Activated naive CD4-positive, alpha-beta T cell treated with anti-CD3 and anti-CD28 coated beads, Interleukin-2, amount 10 ng/mL, durations not matched to agents 7 days and 5 days (primary cell): ENCODE data around the gene HMGN4.
"Not testable (repeated sequence)": the region's sequence is repeated elsewhere in the genome, so short reads cannot be mapped to it uniquely, and the experiment has no call there.

Experiments used
- CTCF ChIA-PET: fragments of 350-600 bp; sonication (Branson Sonifier 250); formaldehyde crosslinking; loops from one replicate; lab custom pipeline; 2021; ENCODE audit warnings: antibody characterized with exemption; lab: Charles Lee
- DNase-seq: peaks from one replicate; pipeline ENCODE4 v3.0.0-alpha.2; 2020
- H3K27ac Mint-ChIP-seq: one replicate; pipeline ENCODE4 v1.8.0; 2021; ENCODE audit warnings: mild to moderate bottlenecking, moderate library complexity, mixed read lengths
- H3K27me3 Mint-ChIP-seq: one replicate; pipeline ENCODE4 v1.8.0; 2021; ENCODE audit warnings: mild to moderate bottlenecking, mixed read lengths
- H3K36me3 Mint-ChIP-seq: one replicate; pipeline ENCODE4 v1.8.0; 2021; ENCODE audit warnings: mixed read lengths
- H3K4me1 Mint-ChIP-seq: one replicate; pipeline ENCODE4 v1.8.0; 2021; ENCODE audit warnings: mixed read lengths
- H3K4me3 Mint-ChIP-seq: one replicate; pipeline ENCODE4 v1.8.0; 2021; ENCODE audit warnings: mild to moderate bottlenecking, moderate library complexity, mixed read lengths
- H3K9me3 Mint-ChIP-seq: one replicate; pipeline ENCODE4 v1.8.0; 2021; ENCODE audit warnings: mixed read lengths

Gene HMGN4

DNA sequence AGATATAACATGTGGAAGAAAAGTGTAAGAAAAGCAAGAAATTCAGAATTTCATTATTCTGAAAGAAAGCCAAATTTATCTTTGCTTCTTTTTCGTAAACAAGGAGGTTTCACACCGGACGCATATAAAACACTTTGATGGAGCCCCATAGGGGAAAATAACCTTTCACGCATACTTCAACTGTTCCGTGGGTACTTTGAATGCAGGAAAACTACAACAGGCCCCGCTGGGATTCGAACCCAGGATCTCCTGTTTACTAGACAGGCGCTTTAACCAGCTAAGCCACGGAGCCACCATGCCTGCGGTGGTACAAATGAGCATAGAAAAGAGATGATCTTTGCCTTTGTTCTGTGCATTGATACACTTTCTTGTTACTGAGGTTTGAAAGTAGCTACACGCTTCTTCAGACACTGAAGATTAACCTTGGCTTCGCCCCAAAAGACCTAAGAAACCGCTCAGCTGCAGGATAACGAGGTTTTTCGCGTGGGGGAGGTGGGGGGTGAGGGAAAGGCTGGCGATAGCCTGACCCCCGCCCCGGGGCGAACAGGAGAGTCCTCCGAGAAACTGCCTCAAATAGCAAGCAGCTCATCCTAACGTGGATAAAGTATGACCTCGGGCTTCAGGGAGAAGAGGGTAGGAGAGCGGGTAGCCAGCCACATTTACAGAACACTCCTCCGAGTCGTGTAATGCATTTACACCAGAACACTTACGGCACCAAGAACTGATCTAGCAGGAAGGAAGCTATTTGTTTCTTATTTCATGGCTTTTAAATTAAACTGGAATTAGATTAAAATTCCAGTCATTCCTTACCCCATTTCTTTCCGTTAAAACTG is 5.3 kb upstream of the HMGN4 start:
- peaks cover 45% of the 10 kb centered on the region for H3K4me1 Mint-ChIP-seq
- DNase-seq = peak; percentile 93
- H3K27me3 Mint-ChIP-seq = peaks cover 4% of the 10 kb centered on the region
- no peaks in the 10 kb centered on the region for H3K36me3 Mint-ChIP-seq
- CTCF ChIA-PET = interaction anchor here (0.7 to 1.2 kb wide), 2 partner anchors 39 to 194 kb away, joined by 3 read pairs; no protein-coding TSS in a partner anchor
- H3K9me3 Mint-ChIP-seq = no peaks in the 10 kb centered on the region
- peak overlapping the region; percentile 94 for H3K27ac Mint-ChIP-seq
- H3K4me3 Mint-ChIP-seq = peak overlapping the region; percentile 95

DNA sequence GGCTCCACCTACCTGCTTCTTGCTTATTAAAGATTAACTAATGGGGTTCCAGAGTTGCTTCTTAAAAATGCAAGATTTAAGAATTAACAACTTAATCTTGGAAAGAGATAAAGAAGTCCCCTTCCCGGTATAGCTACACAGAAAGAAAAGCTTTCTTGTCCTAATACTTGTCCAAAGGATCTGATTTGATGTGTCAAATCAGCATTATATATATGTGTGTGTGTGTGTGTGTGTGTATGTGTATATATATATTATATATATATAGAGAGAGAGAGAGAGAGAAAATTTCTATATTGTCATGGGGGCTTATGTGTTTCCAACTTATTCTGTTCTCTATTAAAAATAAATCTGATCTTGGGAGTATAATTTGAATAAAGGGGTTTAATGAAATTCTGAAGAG is 4.6 kb upstream of the HMGN4 start:
- peak overlapping the region; percentile 94 for H3K27ac Mint-ChIP-seq
- H3K27me3 Mint-ChIP-seq = peaks cover 4% of the 10 kb centered on the region
- CTCF ChIA-PET = interaction anchor here (1.2 kb wide), 1 partner anchor 195 kb away, joined by 3 read pairs; no protein-coding TSS in a partner anchor
- H3K36me3 Mint-ChIP-seq = no peaks in the 10 kb centered on the region
- peak overlapping the region; percentile 95 for H3K4me3 Mint-ChIP-seq
- DNase-seq = no peak
- H3K4me1 Mint-ChIP-seq = peaks cover 45% of the 10 kb centered on the region
- H3K9me3 Mint-ChIP-seq = no peaks in the 10 kb centered on the region

DNA sequence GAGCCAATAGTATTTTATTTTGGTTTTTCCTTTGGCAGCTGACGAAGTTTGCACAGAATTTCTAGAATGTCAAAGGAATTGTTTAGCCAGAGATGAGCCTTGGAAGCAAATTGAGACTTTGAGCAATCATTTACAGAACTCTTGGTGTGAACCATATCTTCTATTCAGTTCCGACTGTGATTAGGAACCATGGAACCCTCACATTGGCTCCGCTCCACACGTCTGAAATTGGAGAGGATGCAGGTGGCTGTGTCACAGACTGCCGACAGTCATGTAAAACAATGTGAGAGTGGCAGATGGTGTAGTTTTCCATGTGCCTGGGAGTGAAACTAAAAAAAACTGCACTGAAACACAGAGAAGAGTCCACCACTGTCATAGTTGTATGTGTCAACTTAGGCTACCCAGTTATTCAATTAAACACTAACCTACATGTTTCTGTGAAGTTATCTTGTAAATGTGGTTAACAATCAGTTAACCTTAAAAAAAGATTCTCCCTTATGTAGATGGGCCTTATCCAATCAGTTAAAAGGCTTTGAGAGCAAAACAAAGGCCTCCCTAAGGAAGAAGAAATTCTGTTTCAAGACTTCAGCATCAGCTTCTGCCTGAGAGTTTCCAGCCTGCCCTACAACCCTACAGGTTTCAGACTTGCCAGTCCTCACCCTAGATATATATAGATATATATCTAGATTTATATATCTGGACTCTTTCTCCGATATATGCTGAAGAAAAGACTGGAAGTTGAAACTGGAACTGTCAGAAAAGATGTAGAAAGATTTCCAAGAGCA is 3.3 kb upstream of the HMGN4 start:
- CTCF ChIA-PET = no interaction called here
- Mint-ChIP-seq H3K9me3 (no peaks in the 10 kb centered on the region), H3K27me3 (peaks cover 4% of the 10 kb centered on the region), H3K4me1 (peaks cover 56% of the 10 kb centered on the region), H3K4me3 (peak overlapping the region; percentile 21), H3K36me3 (peaks cover 5% of the 10 kb centered on the region), H3K27ac (peak overlapping the region; percentile 60)
- no peak for DNase-seq

DNA sequence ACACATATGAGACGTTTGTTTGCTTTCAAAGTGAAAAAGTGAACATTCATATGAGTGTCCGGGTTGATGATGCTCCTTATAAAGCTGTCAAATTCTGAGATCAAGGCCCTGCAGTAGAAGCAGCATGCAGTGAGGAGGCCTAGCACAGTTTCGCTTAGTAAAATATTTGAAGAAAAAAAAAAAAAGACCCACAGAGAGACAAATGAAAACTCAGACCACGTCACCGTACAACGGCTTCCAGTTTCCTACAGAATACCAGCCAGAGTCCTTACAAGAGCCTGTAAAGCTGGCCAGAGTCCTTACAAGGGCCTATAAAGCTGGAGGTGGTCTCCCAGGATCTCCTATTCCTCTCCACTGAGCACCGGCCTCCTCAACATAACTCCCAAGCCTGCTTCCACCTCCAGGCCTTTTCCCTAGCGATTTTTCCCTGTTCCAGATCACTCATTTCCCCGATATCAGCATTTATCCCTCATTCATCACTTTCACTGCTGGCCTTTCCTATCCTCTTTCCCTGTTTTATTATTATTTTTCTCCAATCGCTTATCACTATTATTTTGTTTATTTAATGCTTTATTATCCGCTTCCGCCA is 1.5 kb upstream of the HMGN4 start:
- H3K27me3 Mint-ChIP-seq = peaks cover 4% of the 10 kb centered on the region

DNA sequence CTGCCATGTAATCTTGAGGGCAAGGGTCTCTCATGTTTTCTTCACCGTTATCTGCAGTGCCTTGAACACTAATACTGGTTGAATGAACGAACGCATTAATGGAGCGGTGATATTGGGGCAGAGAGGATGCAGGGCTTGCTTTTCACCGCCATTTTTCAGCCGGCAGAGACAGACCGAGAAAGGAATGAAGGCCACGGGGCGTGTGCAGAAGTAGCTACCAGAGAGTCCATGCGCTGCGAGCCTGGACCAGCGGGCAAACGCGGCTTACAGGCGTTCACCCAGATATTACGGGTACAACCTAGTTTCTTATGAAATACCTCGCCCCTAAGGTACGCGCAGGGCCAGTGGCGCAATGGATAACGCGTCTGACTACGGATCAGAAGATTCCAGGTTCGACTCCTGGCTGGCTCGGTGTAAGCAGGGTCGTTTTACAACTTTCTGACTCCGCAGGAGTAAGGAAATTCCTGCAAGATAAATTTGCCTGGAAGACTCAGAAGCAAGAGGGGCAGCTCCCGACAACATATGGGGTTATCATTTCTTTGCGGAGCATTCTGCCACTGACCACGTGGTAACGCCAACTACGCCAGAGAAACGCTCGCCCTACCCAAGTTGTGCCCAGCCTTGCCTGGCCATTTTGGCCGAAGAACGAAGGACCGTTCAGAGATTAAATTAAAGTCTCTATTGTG is 863 bp upstream of the HMGN4 start:
- Mint-ChIP-seq H3K27me3 (peaks cover 4% of the 10 kb centered on the region), H3K4me3 (peak overlapping the region; percentile 80), H3K36me3 (peaks cover 18% of the 10 kb centered on the region), H3K9me3 (no peaks in the 10 kb centered on the region), H3K4me1 (peaks cover 64% of the 10 kb centered on the region), H3K27ac (peak overlapping the region; percentile 99)
- peak; percentile 87 for DNase-seq
- CTCF ChIA-PET = interaction anchor here (0.5 to 1.5 kb wide), 3 partner anchors 16 to 195 kb away, joined by 3 to 4 read pairs (median 3); no protein-coding TSS in a partner anchor

More for the DNA sequence above, 1.5 kb upstream of the HMGN4 start:
- Mint-ChIP-seq H3K36me3 (peaks cover 15% of the 10 kb centered on the region), H3K4me3 (peak overlapping the region; percentile 80), H3K9me3 (no peaks in the 10 kb centered on the region), H3K4me1 (peaks cover 66% of the 10 kb centered on the region), H3K27ac (peak overlapping the region; percentile 99)
- peak; percentile 59 for DNase-seq
- CTCF ChIA-PET = interaction anchor here (1.4 to 1.5 kb wide), 2 partner anchors 17 to 194 kb away, joined by 3 to 4 read pairs; no protein-coding TSS in a partner anchor

DNA sequence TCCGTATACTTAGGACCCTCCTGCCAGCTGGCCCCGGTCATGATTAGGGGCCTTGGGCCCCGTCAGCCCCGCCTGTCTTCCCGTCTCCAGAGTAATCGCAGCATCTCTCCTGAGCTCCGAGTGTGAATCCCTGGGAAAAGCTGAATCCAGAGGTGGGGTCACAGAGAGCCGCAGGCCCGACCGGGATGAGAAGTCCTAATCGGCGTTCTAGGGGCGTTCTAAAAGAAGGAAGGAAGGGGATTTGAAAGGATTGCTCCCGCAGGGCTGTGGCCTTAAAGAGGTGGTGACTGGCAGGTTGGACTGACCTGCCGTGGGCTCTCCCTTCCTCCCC is 371 bp downstream of the HMGN4 start:
- CTCF ChIA-PET = interaction anchor here (0.8 to 1.2 kb wide), 2 partner anchors 15 to 57 kb away, joined by 3 read pairs; no protein-coding TSS in a partner anchor
- Mint-ChIP-seq H3K27ac (peak overlapping the region; percentile 99), H3K4me3 (peak overlapping the region; percentile 80), H3K27me3 (no peaks in the 10 kb centered on the region), H3K9me3 (no peaks in the 10 kb centered on the region), H3K4me1 (peaks cover 60% of the 10 kb centered on the region), H3K36me3 (peaks cover 24% of the 10 kb centered on the region)
- DNase-seq = no peak

DNA sequence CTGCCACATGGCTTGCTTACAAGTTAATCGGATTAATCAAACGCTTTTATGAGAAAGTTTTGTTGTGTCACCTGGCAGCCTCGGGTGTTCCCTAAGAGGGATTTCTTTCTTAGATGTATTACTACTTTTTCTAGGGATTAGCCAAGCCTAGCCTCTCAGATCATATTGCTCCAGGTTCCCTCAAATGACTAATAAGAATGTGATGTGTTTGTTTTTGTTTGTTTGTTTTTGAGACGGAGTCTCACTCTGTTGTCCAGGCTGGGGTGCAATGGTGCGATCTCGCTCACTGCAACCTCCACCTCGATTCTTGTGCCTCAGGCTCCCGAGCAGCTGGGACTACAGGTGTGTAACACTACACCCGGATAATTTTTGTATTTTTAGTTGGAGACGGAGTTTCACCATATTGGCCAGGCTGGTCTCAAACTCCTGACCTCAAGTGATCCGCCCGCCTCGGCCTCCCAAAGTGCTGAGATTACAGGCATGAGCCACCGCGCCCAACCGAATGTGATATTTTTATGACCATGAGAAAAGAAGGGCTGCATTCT is 977 bp downstream of the HMGN4 start:
- no peak for DNase-seq
- H3K27ac Mint-ChIP-seq = peak overlapping the region; percentile 99
- no peaks in the 10 kb centered on the region for H3K9me3 Mint-ChIP-seq
- H3K4me1 Mint-ChIP-seq = peaks cover 59% of the 10 kb centered on the region
- H3K27me3 Mint-ChIP-seq = no peaks in the 10 kb centered on the region
- CTCF ChIA-PET = interaction anchor here (1.2 to 1.4 kb wide), 2 partner anchors 57 to 197 kb away, joined by 3 to 4 read pairs; no protein-coding TSS in a partner anchor
- peaks cover 28% of the 10 kb centered on the region for H3K36me3 Mint-ChIP-seq
- peak overlapping the region; percentile 80 for H3K4me3 Mint-ChIP-seq

DNA sequence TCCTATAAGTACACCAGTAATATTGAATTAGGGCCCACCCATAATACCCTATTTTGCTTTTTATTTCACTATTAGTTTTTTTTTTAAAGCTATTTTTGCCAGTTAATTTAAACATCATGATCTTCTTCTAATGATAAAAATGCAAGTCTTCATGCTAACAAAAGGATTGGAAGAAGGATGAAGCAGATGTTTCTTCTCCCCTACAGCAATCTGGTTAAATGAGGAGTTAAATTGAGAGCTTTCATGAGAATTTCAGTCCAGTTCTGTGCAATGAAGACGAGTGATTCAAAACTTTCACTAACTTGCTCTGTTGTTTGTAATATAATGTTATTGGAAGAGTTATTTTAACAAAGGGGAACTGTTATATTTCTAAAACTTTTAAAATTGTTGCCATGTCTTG is 3.4 kb downstream of the HMGN4 start:
- Mint-ChIP-seq H3K4me1 (peaks cover 51% of the 10 kb centered on the region), H3K36me3 (peaks cover 47% of the 10 kb centered on the region), H3K9me3 (no peaks in the 10 kb centered on the region), H3K27ac (no peak overlapping the region), H3K4me3 (no peak overlapping the region), H3K27me3 (no peaks in the 10 kb centered on the region)
- no peak for DNase-seq
- CTCF ChIA-PET = interaction anchor here (1.1 kb wide), 1 partner anchor 12 kb away, joined by 3 read pairs; no protein-coding TSS in a partner anchor

DNA sequence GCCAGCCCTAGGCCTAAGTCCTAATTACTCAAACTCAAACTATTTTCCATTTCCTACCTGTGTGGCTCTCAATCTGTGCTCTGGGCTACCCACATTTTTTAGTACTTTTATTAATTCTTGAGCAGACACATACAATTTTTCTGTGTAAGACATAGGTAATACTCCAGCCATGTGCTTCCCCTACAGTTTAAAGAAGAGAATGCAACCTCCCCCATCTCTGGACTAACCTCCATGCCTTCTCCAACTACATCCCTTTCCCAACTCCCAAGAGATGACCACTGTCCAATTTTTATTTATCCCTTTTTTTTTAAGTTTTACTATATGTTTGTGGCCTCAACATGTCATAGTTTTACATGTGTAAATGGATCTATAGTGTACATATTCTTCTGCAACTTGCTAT is 5.8 kb downstream of the HMGN4 start:
- Mint-ChIP-seq H3K4me1 (peaks cover 43% of the 10 kb centered on the region), H3K27ac (no peak overlapping the region), H3K36me3 (peaks cover 49% of the 10 kb centered on the region), H3K27me3 (no peaks in the 10 kb centered on the region), H3K4me3 (no peak overlapping the region), H3K9me3 (no peaks in the 10 kb centered on the region)
- DNase-seq = no peak
- CTCF ChIA-PET = no interaction called here

DNA sequence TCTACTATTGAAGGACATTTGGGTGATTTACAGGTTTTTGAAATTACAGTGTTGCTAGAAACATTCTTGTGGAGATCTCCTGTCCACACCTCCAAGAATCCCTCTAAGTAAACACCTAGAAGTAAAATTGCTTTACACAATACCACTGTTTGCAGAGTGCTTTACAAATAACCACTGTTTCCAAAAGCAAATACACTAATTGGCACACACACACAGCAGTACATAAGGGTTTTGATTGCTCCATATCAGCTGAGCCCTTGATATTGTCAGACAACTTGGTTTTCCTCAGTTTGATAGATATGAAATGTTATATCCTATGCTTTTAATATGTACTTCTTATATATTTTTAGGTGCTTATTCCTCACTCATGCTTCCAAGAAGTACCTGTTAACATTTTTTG is 6.3 kb downstream of the HMGN4 start:
- H3K36me3 Mint-ChIP-seq = peaks cover 49% of the 10 kb centered on the region
- CTCF ChIA-PET = interaction anchor here (1.0 kb wide), 1 partner anchor 203 kb away, joined by 4 read pairs; no protein-coding TSS in a partner anchor

DNA sequence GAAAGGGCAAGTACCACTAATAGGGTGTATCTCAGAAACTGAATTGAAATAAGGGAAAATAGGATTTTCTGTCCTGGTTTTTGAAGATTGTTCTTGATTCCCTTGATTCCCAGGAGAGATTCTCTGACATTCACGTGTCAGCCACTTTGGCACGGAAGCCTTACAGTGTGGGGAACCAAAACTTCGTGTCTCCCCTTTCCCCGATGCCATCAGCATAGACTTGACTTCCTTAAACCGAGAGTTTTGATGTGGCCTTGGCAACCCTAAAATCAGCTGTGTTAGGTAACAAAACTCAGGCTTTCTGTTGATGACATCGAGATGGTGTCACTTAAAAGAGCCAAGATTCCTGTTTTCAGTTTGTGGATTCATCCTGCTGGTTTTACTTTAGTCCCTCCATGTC is 7.5 kb downstream of the HMGN4 start:
- CTCF ChIA-PET = interaction anchor here (1.0 kb wide), 1 partner anchor 204 kb away, joined by 4 read pairs; no protein-coding TSS in a partner anchor
- Mint-ChIP-seq H3K4me1 (peaks cover 40% of the 10 kb centered on the region), H3K36me3 (peaks cover 42% of the 10 kb centered on the region), H3K27ac (no peak overlapping the region), H3K4me3 (no peak overlapping the region), H3K27me3 (no peaks in the 10 kb centered on the region), H3K9me3 (no peaks in the 10 kb centered on the region)
- DNase-seq = no peak

More for the DNA sequence above, 6.3 kb downstream of the HMGN4 start:
- Mint-ChIP-seq H3K27ac (no peak overlapping the region), H3K4me3 (no peak overlapping the region), H3K27me3 (no peaks in the 10 kb centered on the region), H3K4me1 (peaks cover 41% of the 10 kb centered on the region), H3K9me3 (no peaks in the 10 kb centered on the region)
- DNase-seq = no peak

DNA sequence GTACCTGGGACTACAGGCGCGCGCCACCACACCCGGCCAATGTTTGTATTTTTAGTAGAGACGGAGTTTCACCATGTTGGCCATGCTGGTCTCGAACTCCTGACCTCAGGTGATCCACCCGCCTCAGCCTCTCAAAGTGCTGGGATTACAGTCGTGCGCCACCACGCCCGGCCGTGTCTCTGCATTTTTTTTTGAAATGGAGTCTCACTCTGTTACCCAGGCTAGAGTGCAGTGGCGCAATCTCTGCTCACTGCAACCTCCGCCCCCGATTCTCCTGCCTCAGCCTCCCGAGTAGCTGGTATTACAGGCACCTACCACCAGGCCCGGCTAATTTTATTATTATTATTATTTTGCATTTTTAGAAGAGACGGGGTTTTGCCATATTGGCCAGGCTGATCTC is 9.2 kb downstream of the HMGN4 start:
- DNase-seq, CTCF ChIA-PET, H3K4me3 Mint-ChIP-seq, H3K27ac Mint-ChIP-seq, H3K27me3 Mint-ChIP-seq, H3K9me3 Mint-ChIP-seq: not testable (repeated sequence)
- Mint-ChIP-seq H3K36me3 (peaks cover 34% of the 10 kb centered on the region), H3K4me1 (peaks cover 34% of the 10 kb centered on the region)
